A549 (cell line): Measurements from ENCODE around the gene PROK2.

Experiments used
- CEBPB ChIP-seq, 2 experiments: fragments of >200 bp in 1 of 2; sonication (Bioruptor Twin) in 1 of 2; formaldehyde crosslinking in 1 of 2; IDR thresholded peaks; 2 replicates each; pipeline ENCODE4 v1.6.1; 2012 to 2016
- CTCF ChIP-seq: fragments of >200 bp; sonication (Bioruptor Twin); formaldehyde crosslinking; IDR thresholded peaks from 3 replicates; pipeline ENCODE4 v1.5.1; 2016
- ELK1 ChIP-seq: fragments of 150-350 bp; IDR thresholded peaks from 2 replicates; pipeline ENCODE4 v1.6.1; 2014; ENCODE audit warnings: low read depth, mild to moderate bottlenecking, low read length
- EP300 ChIP-seq, 2 experiments: fragments of >200 bp; sonication (Bioruptor Twin); formaldehyde crosslinking; IDR thresholded peaks; 2 replicates in 1 of 2; 3 replicates in 1 of 2; pipeline ENCODE4 v1.6.1; 2016 to 2017
- JUN ChIP-seq, 2 experiments: fragments of >200 bp; sonication (Bioruptor Twin); formaldehyde crosslinking; IDR thresholded peaks; 2 replicates in 1 of 2; 3 replicates in 1 of 2; pipeline ENCODE4 v1.6.1; 2016 to 2017
- MAFK ChIP-seq: fragments of 450-650 bp; IDR thresholded peaks from 2 replicates; pipeline ENCODE4 v1.6.1; 2014; ENCODE audit not compliant: partially characterized antibody
- MAX ChIP-seq: IDR thresholded peaks from 2 replicates; pipeline ENCODE4 v1.6.1; 2012
- PHF8 ChIP-seq: fragments of 200-600 bp; sonication (generic); IDR thresholded peaks from 2 replicates; pipeline ENCODE4 v1.6.1; 2016; ENCODE audit warnings: low read depth, mild to moderate bottlenecking, antibody characterized with exemption, moderate library complexity, borderline replicate concordance
- POLR2A ChIP-seq: IDR thresholded peaks from 2 replicates; pipeline ENCODE4 v1.6.1; 2012; ENCODE audit warnings: mild to moderate bottlenecking, low read length
- RFX5 ChIP-seq: fragments of 450-650 bp; IDR thresholded peaks from 2 replicates; pipeline ENCODE4 v1.7.1; 2014; ENCODE audit warnings: antibody characterized with exemption, mild to moderate bottlenecking, moderate library complexity
- ZFP36 ChIP-seq: fragments of 450-650 bp; IDR thresholded peaks from 2 replicates; pipeline ENCODE4 v1.6.1; 2014; ENCODE audit warnings: borderline replicate concordance; ENCODE audit not compliant: partially characterized antibody

DNA sequence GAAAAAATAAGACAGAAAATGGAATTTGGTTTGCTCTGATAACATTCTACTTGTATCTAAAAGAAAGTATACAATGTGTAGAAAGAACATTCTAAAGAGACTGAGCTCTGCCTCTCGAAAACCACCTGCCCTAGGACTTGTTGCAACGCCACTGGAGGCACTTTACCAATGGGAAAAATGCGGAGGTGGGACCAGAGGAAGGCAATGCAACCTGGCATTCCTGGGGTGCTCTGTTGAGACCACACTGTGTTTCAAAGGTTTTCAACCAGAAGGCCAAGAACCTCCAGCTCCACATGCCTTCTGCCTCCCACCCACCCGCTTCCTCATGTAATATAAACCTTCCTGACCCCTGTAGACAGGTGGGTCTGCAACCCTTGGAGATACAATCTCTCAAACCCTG is 4.5 kb downstream of the PROK2 start:
- TF ChIP-seq PHF8 = no peak
- no peak for TF ChIP-seq CTCF
- no peak for TF ChIP-seq POLR2A
- no peak for TF ChIP-seq MAFK
- TF ChIP-seq ZFP36 = no peak
- TF ChIP-seq ELK1 = no peak
- TF ChIP-seq EP300 (IDR thresholded peaks at IDR 0.05) = no peak
- TF ChIP-seq MAX = no peak
- TF ChIP-seq RFX5 = no peak
- TF ChIP-seq CEBPB (IDR thresholded peaks at IDR 0.05) = no peak
- no peak for TF ChIP-seq JUN (IDR thresholded peaks at IDR 0.05)
